Activated T-cell treated with anti-CD3 and anti-CD28 coated beads for 1 hour (primary cell): ENCODE measurements around the gene SIGLEC5.

Source experiments
- DNase-seq: peaks from one replicate; pipeline ENCODE4 v3.0.0-alpha.2; 2020; ENCODE audit warnings: low read depth

The SIGLEC5 gene

DNA sequence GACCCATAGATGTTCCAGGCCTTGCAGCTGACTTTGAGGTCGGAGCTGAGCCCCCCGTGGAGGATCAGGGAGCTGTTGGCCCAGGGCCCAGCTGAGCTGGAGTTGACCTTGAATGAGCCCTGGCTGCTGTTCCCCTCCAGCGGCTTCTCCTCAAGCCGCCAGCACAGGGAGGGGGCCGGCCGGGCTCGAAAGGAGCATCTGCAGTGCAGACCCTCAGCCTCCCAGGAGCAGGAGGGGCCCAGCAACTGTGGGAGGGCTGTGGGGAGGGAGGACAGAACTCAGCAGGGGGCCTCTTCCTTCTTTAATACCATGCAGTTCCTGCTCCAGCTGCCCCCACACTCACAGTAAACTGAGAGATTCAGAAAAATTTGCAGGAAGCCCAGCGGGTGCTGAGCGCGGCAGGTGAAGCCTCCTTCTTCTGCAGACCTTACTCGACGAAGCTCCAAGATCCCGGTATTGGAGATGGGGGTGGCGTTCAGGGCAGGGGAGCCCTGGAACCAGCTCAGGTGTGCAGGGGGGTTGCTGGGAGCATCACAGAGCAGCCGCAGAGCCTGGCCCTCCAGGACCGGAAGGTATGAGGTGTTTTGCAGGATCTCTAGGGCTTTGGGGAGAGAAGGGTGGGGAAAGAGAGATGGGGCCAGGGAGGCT lies 2.6 kb downstream of the SIGLEC5 start:
- no peak for DNase-seq

DNA sequence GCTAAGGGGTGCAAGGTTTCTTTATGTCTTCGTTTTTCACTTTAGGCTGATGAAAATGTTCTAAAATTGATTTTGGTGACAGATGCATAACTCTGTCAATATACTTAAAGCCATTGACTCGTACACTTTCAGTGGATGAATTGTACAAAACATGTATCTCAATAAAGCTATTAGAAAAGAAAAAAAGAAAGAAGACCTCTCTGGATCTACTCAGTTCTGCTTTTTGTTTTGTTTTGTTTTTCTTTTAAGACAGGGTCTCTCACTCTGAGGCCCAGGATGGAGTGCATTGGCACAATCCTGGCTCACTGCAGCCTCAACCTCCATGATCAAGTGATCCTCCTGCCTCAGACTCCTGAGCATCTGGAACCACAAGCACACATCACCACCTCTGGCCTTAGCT lies 3.5 kb downstream of the SIGLEC5 start:
- no peak for DNase-seq

DNA sequence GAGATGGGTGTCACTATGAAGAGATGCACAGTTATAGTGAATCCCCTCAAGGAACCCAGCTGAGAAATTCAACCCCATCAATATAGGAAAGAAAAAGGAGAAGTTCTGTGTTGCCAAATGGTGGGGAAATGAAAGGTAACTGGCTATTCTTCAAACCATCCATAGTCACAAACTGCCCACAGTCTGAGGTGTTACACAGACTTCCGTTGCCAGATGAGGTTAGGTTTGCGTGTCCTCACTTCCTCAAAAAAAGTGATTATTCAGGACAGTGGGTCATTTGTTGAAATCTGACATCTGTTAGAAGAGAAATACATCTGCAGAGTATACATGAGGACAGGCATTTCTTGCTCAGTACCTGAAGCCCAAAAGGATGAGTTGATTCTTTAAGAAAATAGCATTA lies 9.0 kb downstream of the SIGLEC5 start:
- DNase-seq: no peak

DNA sequence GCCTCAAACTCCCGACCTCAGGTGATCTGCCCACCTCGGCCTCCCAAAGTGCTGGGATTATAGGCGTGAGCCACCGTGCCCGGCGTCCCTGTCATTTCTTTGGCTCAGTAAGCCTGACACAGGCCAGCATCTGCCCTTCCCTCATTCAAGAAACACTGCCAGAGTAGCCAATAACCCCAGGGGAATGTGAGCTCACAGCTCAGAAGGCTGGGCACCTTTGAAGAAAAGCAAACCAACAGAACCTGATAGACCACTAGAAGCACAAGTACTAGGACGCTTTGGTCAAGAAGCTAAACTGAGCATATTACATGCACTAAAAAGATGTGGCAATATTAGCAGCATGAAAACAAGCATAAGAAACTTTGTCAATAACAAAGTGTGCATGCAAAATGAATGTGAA lies 14.2 kb downstream of the SIGLEC5 start:
- DNase-seq: no peak

DNA sequence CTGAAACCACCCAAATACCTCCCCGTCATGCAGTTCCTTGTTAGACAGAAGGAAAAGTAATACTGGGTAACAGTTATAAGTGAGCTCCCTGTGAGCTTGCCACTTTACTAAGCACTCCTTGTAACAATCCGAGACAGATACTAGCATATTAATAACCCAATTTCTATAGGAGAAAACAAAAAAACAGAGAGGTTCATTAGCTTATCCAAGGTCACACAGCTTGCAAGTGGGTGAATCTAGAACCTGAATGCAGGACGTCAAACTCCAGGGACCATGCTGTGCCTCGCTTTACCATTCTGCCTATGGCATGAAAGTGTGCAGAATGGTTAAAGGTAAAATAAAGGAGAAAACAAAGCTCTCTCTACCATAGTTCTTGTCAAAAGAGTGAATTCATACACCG lies 15.4 kb downstream of the SIGLEC5 start:
- DNase-seq: no peak

DNA sequence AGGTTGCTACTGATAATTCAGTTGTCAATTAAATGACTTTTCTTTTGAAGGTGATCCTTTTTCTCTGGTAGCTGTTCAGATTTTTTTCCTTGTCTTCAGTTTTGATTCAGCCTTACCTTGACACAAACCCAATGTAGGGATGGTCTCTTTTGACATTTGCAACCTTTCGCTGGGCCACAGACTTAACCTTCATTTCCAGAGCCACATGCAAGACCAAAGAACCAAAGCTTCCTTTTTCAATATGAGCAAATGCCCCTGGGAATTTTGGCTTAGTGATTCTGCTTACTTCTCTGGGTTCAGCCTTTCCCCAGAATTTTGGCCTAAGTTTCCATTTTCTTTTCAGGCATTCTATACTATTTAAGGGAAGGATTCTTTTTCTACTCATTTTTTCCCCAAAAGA lies 19.6 kb downstream of the SIGLEC5 start:
- no peak for DNase-seq

DNA sequence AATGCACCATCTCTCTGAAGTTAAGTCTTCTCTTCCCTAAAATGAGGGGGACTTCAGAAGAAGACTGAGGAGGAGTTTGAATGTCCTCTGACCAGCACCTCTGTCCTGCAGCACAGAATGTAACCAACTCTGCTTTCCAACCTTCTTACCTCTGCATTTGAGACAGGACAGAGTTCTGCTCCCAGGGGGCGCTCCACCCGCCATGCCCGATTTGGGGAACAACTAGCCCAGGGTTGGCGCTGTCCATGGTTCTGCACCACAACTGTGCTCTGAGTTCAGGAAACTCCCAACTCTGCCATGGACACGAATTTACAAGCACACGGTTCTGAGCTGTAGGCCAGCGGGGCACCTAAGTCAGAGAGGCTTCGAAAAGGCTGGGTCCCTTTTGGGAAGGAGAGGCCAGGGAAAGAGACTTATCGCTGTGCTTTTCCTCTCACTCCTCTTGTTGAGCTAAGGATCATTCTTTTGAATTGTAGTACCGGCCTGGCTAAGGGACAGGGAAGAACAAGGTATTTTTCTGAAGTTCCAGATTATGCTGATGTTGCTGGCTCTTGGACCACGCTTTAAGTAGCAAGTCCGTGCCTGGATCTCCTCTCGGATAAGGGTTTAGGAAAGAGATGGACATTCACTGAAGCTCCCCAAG lies 22.2 kb downstream of the SIGLEC5 start:
- DNase-seq: peak; percentile 30

DNA sequence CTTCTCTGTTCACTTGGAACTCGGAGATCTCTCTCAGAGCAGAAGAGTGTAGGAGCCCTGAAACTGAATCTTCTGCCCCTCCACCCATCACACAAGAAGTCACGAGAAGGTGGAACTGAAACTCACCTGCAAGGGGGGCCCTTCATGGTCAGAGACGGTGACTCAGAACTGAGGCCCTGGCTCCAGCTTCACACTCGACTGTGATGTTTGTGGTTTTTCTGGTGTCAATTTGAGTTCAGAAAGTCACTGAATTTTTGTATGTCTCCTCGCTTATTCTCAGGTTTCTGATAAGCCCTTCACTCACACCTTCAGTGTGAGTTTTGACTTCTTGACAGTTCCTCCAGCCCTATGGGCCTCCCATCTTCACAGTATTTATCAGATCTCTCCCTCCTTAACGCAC lies 23.1 kb downstream of the SIGLEC5 start:
- DNase-seq: no peak

DNA sequence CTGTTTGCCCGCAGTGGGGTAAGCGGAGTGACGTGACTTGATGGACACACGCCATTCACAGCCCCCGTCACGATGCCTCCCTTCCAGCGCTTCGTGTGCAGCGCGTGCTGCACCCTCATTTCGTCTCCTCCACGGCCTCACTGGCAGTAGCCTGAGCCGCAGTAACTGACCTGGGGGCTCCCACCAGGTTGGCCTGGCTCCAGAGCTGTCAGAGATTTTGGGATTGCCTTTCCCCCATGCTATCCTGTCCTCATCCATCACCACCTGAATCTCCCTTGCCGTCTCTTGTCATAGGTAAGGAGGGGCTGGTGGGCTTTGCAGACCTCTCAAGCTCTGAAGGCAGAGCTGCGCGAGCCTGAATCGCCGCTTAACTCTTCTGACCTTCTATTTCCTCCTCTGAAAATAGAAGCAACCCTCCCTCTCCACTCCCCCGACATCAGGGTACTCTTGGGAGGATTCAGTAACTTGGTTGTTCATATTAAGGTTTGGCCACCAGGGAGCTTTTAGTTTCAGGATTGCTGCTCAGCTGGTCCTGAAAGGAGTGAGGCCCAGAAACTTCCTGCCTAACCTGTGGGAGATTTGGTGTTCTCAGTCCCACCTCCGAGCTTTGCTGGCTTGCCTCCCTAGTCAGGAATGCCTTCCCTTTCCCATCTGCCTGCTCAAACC lies 27.9 kb downstream of the SIGLEC5 start:
- no peak for DNase-seq

DNA sequence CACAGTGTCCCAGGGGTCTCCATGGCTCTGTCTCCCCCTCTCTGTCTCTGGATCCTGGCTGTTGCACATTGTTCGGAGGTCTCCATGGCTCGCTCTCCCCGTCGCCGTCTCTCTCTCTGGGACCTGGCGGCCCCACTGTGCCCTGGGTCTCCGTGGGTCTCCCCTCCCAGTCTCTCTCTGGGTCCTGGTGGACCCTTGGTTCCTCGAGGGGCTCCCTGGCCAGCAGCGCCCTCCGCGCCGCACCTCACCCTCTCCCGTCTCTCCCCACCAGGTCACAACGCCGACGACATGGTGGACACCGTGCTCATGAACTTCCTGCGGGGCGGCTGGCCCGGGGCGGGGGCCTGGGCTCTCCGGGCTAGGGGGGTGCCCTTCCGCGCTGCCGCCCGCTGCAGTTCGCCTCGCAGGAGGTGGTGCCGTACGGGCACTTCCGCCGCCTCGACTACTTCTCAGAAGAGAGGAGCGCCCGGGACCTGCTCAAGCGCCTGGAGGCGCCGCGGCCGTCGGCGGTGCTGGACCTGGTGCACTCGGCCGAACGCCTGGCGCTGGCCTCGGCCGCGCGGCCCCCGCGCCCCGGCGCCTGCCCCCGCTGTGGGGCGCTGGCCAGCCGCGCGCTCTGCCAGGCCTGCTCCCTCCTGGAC lies 29.1 kb downstream of the SIGLEC5 start:
- no peak for DNase-seq

DNA sequence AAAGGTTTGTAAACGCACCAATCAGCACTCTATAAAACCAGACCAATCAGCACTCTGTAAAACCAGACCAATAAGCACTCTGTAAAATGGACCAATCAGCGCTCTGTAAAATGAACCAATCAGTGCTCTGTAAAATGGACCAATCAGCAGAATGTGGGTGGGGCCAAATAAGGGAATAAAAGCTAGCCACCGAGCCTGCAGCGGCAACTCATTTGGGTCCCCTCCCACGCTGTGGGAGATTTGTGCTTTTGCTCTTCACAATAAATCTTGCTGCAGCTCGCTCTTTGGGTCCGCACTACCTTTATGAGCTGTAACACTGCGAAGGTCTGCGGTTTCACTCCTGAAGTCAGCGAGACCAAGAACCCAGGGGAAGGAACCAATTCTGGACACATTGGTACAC lies 31.1 kb downstream of the SIGLEC5 start:
- DNase-seq: no peak

DNA sequence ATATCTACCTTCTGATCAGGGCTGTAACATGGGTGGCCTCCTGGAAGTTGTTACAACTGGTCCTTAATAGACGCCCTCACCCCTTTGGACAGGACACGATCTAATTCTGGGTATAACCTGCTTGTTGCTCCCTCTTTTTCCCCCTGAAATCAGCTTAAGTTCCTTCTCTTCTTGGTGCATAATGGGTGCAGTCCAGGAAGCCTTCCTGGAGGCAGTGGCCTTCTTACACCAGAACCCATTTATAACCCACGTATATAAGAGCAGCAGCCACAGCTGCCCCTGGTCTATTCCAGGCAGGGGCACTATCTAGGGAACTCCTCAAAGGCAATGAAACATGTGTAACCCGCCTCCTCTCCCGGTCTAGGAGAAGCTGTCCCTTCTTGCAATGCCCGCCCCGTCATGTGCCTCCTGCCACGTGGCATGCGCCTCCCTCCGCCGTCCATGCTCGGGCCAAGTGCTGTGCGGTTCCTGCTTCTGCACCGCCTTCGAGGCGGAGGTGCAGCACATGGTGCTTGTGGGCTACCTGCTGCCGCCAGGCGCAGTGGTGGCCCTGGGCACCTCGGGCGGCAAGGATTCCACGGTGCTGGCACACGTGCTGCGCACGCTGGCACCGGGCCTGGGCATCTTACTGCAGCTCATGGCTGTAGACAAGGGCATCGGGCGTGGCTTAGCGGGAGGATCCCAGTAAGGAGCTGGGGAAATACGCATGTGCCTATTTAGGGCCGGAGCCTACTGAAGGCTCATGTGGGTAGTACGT lies 31.9 kb downstream of the SIGLEC5 start:
- no peak for DNase-seq

DNA sequence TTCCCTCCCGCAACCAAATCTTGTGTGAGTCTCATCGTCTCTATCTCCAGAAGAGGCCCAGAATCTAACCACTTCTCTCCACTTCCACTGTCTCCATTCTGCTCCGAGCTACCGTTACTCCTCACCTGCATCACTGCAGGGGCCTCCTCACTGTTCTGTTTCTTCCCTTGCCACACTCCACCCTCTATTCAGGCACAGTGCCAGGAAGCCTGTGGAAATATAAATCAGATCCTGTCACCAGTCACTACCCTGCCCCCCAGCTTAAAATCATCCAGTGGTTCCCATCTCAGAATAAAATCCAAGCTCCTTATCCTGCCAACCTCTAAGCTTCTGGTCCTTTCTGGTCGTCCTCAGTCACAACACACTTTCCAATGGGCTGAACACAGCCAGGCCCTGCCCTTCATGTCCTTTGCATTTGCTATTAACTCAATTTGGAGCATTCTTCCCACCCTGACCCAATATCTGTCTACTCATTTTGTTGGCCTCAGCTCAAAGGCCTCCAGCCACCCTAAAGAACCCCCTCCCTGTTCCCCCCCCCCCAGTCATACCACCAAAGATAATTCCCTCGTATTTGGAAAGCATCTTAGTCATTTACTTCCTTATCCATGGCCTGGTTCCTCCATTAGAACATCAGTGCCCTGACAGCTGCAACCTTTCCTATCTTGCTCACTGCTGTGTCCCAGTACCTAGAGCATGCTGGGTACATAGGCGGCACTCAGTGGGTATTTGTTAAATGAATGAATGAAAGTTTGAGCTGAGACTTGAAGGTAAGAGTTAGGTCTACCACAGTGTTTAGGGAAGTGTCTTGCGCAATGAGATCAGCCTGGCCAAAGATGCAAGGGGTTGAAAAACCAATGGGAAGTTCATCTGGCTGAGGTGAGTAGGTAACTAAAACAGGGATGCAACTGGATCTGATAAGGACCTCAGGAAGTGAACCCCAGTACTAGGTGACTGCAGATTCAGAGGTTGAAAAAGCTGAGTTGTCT lies 34.7 kb downstream of the SIGLEC5 start:
- DNase-seq: no peak

DNA sequence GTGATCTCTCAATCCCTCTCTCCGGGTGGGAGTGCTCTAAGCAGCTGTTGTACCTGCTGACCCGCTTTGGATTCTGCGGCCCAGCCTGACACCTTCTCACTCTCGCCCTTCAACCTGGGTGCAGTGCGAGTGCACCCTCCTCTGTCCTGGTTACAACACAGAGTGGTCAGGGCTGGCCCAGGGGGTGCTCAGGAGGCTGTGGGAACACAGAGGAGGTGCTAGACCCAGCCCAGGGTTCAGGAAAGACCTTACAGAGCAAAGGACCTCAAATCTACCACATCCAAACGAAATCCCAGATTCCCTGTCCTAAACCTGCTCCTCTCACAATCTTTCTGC lies 35.5 kb downstream of the SIGLEC5 start:
- DNase-seq: no peak

DNA sequence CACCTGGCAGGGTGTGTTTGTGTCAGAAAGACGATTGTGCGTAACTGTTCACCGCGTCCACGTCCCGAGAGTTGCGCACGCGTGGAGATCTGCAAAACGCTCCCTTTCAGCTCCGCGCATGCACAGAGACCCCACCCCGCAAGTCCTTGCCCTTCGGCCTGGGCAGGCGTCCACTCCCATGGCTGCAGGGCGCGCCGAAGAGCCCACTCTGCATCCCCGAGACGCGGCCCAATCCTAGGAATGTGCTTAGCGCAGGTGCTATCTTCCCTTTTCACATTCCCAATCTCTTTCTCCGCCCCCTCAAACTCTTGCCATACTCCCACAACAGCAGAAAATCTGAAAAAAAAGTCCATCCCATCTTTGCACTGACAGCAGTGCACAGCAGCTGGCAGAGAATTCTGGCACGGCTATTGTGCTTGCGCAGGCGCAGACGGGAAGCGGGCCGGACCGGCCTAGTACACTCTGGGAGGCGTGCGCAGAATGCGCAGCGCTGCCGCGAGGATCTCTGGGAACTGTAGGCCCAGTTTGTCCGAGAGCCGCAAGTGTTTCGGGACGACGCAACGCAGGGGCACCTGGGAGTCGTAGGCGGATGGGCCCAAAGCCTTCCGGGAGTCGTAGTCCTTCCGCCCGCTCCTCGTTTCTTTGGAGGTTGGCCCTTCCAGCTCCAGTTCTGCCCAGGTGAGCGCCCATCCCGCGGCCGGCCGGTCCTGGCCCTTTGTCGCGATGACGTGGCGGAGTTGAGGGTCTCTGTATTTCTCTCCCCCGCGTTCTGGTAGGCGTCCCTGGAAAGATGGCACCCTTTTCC lies 36.0 kb downstream of the SIGLEC5 start:
- DNase-seq: peak; percentile 94

DNA sequence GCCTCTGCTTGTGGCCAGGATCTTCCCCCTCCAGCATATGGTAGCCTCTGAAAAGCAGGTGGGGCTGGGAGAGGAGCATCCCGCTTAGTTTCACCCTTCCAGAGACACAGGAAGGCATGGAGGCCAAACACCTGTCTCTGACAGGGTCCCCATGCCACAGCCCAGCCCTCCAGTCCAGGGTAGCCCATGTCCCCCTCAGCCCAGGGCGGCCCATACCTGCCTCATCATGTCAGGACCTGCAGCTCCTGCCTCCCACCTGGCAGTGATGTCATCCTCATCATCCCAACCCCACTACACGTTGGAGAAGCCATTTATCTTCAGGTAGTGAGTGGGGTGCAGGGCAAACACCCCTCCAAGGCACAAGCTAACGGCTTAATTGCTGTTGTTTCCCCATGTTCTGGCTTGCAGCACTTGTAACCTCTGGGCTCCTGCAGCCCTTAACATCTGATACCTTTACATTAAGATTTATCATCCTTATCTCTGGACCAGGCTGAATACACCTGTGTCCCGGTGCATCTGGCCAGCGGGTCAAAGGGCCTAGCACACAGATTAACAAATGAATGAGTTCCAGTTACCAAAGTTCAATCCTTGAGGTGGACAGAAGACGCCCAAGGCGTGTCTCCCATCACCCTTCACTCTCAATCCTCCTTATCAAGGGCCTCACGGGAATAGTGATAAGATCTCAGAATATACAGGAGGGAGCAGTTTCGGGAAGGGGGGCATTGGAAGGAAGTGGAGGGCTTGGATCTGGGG lies 36.9 kb downstream of the SIGLEC5 start:
- DNase-seq: no peak

DNA sequence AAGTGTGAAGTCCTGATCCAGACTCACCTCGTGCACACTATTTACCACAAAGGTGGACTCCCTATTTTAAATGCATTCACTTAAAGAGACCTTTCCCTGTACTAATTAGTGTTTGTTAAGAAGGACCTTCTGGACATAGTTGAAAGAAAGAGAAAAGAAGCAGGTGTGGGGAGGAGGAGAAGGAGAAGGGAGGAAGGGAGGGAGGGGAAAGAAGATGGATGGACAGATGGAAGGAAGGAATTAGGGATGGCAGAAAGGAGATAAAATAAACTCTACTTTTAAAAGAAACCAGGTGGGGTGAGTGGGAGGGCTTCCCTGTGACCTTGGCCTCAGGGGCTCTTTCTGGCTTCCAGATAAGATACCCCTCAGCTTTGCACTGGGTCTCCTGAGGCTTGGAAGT lies 37.7 kb downstream of the SIGLEC5 start:
- DNase-seq: no peak

DNA sequence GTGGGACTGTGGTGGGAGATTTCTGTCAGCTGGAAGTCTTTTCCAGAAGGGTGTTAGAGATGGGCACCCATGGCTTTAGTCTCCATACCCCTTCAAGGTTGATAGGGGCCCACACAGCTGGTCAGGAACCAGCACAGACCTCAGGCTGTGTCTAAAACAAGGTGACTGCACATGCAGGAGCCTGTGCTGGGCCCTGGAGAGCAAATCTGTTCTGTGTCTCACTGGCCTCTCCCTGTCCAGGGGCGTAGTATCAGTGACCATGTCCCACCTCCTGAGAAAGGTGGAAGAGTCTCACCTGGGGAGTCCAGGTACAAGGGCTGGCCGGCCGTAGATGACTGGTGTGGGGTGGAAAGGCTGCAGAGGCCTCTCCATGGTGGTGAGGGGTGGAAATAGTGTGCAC lies 39.8 kb downstream of the SIGLEC5 start:
- DNase-seq: no peak

DNA sequence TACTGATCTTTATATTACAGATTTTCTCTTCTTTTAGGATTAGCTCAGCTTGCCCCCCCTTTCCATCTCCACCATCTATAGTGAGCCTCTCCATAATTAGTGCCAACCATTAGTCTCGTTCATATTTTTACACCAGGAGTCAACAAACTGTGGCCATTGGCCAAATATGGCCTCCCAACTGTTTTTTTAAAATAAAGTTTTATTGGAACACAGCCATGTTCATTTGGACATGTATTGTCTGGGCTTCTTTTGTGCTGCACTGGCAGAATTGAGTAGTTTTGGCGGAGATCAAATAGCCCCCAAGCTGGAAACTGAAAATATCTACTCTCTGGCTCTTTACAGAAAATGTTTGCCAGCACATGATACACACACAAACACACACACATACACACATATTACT lies 40.7 kb downstream of the SIGLEC5 start:
- DNase-seq: no peak
